Fibroblast of the conjunctiva (primary cell): ENCODE results near the gene SNX5.
"Not testable (repeated sequence)": the region's sequence is repeated elsewhere in the genome, so short reads cannot be mapped to it uniquely, and the experiment has no call there.

Source experiments
- DNase-seq: peaks from one replicate; pipeline ENCODE4 v3.0.0-alpha.2; 2010; ENCODE audit warnings: low read depth

The SNX5 gene

DNA sequence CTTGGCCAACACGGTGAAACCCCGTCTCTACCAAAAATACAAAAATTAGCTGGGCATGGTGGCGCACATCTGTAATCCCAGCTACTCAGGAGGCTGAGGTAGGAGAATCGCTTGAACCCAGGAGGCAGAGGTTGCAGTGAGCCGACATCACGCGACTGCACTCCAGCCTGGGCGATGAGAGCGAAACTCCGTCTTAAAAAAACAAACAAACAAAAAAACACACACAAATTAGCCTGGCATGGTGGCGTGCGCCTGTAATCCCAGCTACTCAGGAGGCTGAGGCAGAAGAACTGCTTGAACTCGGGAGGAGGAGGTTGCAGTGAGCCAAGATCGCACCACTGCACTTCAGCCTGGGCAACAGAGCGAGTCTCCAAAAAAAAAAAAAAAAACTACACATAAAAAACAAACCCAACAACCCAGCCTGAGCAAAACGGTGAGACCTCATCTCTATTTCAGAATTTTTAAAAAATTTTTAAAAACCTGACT, 8.2 kb downstream of the SNX5 start:
- not testable (repeated sequence) for DNase-seq

DNA sequence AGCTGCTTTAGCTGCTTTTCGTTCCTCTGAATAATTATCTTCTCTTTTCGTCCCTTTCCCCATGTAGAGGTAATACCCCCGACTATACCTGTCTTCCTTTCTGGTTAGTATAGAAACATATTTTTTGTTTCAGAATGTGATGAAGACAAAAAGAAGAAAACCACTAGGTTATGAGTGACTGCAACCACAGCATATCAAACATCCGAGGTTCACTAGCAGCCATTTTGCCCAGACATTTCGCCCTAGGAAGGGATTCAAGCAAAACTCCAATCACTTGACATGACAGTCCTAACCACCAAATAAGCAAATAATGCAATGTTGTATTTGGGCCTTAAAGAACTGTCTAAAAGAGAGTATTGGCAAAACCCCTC, 9.4 kb downstream of the SNX5 start:
- DNase-seq, result no peak

DNA sequence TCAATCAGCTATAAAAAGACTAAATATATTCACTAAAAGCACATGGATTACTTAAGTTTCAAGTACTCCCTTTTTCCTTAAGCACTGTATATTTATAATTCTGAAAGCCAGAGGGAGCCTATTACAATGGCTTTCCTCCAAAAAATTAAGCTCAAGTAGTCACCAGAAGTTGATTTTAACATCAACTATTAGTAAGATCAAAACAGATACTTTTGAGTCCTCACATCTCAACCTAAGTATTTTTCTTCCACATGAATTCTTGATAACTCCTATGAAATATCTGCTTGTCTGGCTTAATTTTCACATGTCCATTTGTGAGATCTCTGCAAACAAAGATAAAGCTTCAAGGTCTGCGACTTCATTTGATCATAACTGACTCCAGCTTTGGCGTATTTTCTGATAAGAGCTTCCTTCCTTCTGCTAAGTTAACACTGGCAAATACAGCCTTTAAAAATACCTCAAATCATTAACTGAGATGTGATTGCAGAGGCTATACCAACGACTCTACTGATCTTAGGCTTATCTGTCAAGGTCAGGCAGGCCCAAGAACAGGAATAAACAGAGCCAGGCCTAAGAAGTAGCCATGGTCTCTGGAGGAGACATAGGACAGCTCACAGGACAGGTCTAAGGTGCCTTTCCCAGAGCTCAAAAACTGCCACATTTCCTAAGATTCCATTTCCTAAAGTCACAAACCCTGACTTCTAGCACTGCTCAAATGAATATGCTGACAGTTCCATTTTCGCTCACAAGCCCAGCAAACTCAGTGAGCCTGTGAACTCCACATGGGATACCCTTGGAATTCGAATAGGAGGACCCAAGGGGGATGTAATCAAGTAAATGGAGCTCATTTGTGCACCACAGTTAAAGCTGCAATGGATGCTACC, 10.0 kb downstream of the SNX5 start:
- DNase-seq, result no peak

DNA sequence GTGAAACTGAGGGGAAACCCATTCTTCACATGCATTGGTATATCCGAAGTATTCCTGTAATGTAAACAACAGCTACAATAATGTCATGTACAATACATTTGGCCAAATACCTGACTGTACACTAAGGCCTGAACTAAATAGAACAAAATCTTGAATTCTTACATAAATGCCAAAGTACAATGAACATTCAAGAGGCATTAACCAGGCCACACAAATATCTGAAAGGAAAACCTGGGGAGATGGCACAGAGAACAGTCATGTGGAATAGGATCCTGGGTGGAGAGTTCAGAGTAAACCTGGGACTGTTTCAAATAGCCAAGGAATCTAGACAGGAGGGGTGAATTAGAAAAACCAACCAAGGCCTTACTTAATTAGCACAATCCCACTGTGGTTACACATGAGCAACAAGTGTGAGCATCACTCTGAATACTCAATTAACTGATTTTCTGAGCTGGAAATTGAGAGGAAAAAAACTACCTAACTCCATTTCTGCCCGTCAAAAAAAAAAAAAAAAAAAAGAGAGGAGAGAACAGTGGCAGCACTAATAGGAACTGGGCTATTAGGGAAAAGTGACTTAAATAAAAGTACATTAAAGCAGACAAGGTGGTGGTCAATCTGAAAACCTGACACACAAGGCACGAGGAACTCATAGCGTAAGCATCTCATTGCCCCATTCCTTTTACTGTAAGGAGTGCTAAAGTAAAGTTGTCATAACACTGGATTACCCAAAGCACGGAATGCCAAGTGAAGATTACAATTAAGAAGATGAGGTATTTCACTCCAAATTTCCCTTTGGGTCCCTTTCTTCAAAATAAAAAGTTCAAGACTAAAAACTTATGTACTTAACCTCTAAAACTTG, 10.9 kb downstream of the SNX5 start:
- no peak for DNase-seq

DNA sequence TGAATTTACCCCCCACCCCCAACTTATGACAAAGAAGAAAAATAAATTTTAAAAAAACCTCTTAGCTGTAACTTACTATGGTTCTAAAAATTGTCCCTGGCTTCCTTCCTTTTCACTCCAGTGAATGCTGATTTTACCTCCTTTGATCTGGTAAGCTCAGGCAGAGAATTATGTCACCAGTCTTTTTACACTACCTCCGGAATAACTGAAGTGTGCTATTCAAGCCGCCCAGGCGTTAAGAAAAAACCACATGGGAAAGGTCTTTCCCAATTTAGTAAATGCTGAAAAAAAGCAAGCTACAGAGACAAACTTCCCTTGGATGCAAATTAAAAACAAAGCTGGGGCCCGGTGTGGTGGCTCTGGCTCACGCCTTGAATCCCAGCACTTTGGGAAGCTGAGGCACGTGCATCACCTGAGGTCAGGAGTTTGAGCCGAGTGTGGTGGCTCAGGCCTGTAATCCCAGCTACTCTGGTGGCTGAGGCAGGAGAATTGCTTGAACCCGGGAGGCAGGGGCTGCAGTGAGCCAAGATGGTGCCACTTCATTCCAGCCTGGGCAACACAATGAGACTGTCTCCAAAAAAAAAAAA, 12.4 kb downstream of the SNX5 start:
- DNase-seq, result no peak

DNA sequence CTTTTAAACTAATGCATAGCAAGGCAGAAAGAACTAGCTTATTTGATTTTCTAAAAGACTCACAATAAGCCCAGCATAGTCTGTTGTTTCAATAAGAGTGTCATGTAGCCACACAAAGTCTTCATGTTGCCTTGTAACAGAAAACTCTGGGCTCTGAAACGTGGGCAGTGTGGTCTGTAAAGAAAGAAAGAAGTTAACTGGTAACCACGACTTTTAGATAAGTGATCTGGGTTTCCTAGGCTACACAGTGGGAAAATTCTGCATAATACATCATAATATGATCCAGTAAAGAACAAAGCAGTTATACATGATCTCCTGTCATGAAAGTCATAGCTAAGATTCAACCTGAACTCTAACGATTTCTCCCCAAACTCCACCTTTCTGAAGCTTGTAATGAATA, 13.3 kb downstream of the SNX5 start:
- DNase-seq, result no peak

DNA sequence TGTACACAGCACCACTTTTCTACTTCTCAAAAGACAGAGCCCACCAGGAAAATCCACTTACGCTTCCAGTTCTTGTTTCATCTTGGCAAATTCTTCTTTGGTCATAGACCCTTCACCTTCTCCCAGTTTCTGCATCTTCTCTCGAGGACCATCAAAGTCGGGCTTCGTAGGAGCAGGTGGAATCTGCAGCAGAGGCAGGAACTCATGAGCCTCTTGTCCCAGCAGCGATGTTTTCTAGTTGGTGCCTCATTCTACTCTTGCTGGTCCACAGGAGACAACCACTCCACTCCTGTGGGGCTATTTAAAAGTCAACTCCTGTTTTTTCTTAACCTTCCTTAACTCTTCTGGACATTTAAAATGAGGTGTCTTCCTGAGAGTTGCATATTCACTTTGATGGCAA, 14.7 kb downstream of the SNX5 start:
- no peak for DNase-seq

DNA sequence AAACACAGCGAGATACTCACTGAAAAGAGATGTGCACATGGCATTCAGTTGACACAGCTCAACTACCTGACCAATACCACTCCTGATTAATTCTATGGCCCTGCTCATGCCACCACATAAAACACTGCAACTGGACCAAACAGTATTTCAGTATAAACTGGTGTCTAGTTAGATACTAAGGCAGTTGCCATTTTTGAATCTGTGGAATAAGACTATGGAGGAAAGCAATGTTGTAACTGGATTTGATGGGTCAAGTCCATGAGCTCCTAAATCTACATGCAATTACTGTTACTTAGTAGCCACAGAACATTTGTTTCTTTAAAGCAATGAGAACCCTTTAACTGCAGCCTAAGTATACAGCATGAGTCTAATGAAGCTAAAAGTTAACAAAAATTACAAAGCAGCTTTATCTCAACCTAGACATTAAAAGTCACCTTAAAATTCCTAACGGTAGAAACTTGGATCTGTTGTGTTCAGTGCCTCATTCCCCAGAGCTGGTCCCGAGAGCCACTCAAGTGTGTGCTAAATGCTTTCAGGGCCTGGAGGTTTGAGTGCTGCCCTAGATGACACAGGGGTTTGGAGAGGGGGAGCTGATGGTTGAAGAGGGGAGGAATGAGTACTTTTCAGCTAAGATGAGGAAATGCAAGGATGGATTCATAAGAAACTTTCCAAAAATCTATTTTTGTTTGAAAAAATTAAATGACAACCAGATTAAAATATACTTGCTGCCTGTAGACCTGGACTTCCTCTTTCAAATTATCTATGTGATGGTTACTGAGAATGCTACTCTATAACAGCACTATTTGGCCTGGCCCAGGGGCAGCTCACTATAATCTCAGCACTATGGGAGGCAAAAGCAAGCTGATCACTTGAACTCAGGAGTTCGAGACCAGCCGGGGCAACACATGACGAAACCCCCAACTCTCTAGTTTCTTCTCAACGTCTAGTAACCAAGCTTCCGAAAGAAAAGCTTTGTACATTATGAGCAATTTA, 15.6 kb downstream of the SNX5 start:
- no peak for DNase-seq

DNA sequence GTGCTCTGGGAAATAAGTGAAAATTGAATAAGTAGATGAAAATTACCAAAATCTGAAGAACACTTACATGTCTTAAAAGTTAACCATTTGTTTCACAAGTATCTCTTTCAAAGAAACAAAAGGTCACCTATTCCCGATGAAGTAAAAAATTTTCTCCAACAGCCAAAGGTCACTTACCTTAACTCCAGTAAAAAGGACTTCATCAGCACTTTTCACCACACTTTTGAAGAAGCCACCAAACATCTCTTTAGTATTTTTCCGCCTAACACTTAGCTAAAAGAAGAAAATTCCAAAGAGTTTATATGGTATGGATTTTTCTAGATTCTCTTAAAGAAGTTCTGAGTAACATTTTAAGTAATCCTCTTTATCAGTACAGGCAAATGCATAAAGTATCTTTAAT, 17.3 kb downstream of the SNX5 start:
- DNase-seq, result no peak

DNA sequence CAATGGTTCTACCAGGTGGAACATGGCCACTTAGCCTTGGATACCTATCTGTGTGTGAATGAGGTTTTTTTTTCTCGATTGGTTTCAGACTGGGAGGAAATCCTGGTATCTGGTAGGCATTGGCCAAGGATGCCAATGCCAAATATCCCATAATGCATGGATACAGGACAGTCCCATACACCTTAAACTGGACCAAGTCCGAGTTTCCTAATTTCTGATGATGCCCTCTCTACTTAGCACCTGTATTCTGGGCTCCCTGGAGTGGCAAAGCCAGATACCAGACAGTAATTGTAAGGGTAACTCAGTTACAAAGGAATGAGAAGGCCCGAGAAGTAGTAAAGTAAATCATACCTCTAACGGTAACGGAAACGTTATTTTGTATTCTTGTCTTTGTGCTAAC, 17.9 kb downstream of the SNX5 start:
- no peak for DNase-seq

DNA sequence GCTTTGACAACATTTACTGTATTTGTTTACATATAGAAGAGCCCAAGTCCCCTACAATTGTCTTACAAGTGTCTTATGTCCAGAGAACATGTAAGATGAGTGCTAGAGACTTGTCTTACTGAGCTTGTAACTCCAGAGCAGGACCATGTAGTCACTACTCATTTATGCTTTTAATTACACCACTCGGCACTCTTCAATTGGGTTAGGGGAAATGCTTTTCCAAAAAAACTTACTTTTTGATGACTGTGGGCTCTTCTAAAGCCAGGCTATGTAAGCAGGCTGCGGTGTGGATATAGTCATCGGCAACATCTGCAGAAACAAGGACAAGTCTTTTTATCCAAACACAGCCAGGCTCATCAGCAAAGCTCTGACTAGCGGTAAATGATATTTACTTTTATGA, 18.7 kb downstream of the SNX5 start:
- no peak for DNase-seq

DNA sequence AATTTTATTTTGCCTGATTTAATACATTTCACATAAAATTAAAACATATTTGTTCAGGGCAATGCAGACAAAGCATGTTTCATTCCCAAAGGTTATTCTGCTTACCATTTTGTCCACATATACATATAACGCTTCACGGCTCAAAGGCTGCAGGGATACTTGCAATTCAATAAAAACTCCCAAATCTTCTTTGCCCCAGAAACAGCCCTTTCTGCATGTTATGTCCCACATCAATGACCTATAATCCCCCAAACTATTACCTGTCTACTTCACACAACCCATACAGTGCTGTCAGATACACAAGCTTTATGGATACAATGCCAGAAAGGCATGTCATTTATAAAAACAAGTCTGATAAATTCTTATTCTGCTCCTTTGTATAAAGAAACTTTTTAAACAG, 20.2 kb downstream of the SNX5 start:
- DNase-seq, result no peak

DNA sequence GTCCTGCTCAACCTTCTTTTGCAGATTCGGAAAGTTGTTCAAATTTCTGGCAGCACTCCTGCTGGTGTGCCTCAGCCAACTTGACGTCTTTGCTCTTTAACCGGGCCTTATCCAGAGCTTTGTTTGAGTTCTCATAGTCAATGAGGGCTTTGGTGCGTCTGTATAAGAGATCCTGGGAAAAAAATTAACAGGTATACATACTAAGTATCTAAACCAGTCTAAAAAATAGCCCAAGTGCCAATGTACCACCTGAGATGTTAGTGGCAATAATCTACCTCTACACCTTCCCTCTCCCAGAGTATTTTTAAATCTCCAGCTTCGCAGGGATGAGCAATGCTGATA, 21.1 kb downstream of the SNX5 start:
- DNase-seq, result no peak

DNA sequence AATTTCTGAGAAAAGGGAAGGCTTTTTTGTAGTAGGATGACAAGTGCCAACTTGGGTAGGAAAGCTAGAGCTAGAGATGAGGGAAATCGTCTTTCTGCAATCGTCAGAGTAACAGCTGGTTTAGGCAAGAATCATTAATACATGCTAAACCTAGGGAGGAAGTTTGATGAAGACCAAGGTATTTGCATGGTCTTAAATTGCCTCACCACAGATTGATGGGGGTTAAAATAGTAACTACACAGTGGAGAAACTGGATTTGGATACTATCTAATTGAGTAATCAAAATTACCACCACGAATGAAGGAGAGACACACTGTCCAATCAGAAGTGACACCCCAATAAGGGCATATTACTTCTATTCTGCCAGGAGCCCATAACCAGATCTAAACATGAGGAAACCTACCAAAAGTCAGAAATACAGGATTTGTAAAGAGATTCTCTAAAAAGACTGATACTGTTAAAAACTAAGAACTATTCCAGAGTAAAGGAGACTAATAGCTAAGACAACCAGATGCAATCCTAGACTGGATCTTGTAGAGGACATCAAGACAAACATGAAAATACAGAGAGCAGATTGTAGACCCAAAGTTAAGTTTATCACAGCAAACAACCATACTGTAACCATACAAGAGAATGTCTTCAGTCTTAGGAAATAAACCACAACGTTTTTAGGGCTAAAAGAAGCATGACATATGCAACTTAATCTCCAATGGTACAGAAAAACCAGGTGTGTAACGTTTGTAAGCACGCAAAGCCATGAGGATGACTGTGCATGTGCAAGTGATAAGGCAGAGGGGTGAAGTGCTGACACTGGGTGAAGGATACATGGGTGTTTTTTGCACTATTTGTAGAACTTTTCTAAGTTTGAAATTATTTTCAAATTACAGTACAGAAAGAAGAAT, 21.8 kb downstream of the SNX5 start:
- DNase-seq, result no peak

DNA sequence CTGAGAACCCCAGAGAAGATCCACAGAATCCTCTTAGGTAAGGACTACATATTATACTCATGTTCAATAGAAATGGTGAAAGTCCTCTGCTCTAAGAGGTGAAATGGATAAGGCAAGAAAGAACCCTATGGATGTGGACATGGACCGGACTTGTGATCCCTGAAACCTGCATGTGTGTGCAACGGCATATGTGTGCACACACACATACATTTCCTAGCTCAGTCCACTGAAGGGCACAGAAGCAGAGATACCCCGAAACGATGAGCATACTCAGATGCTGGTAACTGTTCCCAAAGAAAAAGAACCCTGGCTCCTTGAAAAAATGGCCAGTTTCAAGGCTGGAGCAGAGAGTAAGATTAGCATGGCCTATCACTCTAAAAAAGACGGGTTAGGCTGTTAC, 22.6 kb downstream of the SNX5 start:
- no peak for DNase-seq

DNA sequence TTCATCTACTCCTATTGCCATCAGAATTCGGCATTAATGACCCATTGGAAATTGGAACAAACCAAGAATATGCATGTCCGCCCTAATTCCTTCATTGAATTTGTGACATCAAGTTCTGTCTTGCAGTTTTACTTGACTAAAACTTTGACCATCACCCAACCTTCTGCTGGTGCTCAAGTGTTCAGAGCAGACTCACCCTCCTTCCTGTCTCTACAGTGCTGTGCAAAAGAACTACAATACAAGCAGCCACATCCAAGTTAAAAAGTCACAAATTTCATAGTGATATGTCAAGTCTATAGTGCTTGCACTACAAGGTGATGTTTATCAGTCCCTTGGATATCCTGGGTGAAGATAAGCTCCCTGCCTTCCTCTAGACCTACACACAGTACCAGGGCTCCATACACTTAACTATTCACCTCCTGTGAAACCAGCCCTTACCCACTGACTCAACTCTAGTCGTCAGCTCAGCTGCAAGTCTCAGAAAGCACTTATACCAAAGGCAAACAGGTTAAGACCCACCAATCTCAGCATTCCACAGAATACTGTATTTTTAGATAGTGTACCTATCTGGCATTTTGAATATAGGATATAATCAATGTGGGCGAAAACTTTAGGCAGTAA, 23.6 kb downstream of the SNX5 start:
- no peak for DNase-seq

DNA sequence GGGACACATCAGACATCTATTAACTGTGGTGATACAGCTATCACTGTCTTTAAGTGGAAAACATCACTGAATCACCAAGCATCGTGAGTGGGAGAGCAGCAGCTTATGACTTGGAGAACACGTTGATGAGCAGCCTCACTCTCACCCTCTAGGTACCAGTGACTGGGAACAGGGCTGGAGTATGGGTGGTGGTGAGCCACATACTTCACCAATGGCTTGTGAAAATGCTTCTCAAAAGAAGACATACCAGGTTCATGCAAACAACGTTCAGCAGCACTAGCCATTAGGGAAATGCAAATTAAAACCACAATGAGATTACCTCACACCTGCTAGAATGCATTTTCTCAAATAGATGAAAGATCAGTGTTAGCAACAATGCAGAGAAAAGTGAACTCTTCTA, 25.3 kb downstream of the SNX5 start:
- DNase-seq, result no peak

DNA sequence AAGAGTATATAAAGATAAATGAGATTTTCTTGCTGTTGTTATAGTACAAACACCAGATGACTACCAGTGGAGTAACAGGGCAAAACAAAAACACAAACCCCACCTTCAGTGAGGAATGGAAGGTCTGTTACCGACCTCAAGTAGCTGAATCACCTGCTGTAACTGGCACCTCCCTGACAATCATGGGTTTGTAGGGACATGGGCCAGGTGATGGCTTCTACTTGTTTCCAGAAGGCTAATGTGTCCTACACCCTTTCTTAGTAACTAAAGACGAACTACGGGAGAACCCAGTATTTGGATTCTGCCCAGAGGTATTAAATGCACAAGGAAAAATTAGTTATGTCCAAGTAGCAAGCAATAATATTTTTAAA, 26.8 kb downstream of the SNX5 start:
- DNase-seq, result no peak

DNA sequence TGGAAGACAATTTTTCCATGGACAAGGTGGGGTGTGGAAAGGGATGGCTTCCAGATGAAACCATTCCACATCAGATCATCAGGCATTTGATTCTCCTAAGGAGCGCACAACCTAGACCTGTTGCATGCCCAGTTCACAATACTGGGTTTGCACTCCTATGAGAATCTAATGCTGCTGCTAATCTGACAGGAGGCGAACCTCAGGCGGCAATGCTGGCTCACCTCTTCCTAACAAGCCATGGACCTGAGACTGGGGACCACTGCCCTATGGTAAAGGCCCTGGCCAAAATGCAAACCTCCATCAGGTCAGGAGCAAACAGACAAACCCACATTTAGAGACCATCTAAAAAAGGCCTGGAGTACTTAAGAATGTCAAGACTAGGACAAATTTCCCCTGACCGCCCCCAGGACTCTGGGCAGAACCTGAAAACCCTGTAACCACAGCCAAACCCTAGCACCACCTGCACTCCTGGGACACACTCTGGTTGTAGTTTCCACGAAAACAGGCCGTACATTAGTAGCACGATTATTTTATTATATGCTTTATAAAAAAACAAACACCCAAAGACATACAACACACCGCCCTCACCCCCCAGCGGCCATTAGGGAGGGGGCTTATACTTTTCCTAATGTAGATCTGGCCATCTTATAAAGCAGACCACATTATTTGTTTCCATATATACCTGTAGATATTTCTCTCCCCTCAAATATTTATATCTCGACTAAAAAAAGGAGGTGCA, 27.3 kb downstream of the SNX5 start:
- DNase-seq, result no peak
